Limb (tissue), 2 donors: ENCODE data around the gene SYT15.
"Not testable (repeated sequence)": the region's sequence is repeated elsewhere in the genome, so short reads cannot be mapped to it uniquely, and the experiment has no call there.

Source experiments
- DNase-seq, 2 donors: peaks; one replicate each; pipeline ENCODE4 v3.0.0-alpha.2; 2016; ENCODE audit errors: extremely low spot score in 2 of 2

The SYT15 gene

DNA sequence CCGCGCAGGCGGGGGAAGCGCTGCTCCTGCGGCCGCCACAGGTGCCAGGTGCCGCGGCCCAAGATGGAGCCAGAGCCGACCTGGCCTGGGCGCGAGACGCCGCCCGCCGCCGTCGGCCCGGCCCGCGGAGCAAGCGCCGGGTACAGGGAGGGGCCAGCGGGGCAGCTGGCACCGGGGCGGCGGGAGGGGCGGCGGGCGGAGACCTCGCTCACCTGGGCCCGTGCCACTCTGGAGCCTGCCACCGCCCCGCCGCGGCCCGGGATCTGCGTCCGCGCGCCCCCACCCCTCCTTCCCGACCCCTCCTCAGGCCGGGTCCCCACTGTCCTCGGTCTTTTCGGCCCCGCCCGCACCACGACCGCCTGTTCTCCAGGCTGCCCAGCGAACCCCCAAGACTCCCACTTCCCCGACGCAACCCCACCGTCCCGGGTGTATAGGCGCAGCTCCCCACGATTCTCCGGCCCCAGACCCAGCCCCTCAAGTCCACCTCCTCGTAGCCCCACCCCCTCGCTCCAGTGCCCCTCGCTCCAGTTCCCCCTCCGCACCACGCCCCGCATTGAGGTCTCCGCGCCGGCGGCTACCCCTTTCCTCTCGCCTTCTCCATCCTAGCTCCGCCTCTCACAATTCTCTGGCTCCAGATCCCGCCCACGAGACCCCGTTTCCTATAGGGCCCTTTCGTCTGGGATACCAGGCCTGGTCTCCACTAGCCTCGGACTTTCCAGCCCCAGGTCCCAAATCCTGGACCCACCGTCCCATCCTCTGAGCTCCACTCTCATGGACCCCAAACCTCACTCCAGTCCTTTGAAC is 22.2 kb upstream of the SYT15 start, which contains the start of gene GPRIN2:
Gene GPRIN2 (minus strand): TSS at position 144 of the 804 bp plus-strand sequence. CDS start 5,922 bp downstream, outside the sequence.
- peak in 1 of 2 donors; percentile 60 for DNase-seq

DNA sequence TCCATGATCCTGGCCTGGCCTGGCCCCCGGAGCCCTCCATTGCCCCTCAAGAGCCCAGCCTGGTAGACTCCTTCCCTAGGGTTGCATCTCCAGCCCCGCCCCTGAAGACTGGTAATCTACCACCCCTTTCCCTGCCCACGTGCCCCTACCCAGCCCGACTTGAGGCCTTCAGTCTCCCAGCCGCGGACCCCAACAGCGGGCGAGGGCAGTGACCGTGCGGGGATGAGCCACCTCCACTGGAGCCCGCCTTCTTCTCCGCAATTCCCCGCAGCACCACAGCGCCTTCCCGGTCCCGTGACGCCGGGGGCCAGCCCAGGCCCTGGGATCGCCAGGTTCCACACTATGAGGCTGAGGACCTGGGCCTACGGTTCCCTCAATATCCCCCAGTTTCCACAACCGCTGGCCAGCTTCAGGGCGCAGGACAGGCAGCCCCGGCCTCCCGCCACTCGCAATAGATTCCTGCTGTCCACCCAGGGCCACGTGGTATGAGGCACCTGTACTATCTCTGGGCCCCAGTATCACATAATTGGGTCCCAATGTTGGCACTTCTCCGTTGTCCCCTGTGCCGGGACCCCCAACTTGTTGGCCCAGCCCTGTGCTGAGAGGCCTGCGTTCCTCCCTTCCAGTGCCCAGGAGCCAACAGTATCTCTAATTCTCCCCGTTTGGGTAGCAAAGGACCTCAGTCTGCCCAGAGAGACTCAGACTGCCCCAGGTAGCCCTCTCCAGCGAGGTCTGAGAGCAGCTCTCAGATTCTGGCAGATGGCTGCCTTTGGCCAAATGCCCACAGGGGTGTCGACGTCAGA is 21.4 kb upstream of the SYT15 start:
- DNase-seq: peak in 1 of 2 donors; percentile 42

DNA sequence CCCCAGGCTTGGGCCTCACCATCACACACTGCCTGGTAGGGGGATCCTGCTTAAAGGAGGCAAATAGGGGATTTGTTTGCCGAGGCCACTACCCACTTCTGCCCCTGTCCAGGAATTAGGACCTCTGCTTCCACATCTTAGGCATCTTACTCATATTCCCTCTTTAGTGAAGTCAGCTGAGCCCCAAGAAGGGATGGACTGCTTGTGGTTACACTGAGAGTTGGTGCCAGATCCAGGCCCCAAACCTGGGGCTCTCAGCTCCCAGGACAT is 20.9 kb upstream of the SYT15 start:
- DNase-seq: no peak

DNA sequence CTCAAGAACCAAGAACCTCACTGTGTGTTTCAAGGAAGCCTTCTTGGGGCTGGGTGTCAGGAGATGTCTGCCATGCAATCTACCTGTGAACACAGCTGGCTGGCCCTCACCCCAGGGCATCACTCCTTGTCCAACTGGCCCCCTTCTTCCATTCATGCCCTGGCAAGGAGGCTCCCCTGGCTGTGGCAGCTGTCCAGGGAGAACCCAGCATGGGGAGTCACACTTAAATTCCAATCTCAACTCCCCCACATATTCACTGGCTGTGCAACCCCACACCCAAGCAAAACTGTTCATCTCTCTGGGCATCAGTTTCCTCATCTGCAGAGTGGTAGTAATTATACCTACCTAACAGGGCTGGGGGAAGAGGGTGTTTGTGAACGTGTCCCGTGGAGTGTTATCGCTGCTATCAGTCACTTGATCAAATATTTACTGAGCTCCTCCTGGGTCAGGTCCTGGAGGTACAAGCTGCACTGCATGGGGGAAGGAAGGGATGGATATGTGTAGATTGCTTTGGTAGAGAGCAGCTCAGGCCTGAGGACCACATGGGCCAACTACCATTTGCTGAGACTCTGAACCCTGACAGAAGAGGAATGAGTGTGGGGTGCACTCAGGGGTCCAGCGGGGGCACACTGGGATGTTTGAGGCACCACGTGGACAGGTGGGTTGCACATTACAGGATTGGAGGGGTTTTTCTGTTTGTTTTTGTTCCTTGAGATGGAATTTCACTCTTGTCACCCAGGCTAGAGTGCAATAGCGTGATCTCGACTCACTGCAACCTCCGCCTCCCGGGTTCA is 20.3 kb upstream of the SYT15 start:
- peak in 1 of 2 donors; percentile 28 for DNase-seq

DNA sequence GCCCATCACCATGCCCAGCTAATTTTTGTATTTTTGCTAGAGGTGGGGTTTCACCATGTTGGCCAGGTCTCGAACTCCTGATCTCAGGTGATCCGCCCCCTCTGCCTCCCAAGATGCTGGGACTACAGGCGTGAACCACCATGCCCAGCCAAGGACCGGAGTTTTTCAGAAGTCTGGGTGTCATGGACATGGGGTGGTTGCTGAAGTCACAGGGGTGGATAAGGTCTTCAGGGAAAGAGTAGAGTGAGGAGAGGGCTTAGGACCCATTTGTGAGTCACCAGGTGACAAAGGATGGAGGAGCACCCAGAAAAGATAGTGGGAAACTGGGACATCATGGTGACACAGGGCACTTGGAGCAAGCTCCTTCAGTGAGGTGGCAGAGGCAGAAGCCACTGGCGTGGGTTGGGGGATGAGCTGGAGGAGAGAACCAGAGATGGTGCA is 19.7 kb upstream of the SYT15 start:
- DNase-seq: peak in 1 of 2 donors; percentile 7

DNA sequence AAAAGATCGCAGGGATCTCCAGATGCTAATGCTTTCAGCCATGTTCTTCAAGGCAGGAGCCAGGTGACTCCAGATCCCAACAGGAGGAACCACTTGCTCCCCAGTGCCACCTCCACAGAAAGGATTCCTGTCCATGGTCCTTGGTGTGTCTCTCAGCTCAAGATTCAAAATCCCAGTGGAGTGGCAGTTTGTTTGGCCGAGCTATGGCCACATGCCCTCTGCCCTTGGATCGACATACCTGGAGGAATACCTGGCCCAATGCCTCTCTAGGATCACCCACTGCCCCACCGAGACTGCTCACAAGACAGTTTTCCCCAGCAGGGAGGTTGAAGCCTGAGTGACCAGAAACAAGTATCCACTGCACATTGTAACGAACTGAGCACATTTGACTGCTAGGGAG is 18.5 kb upstream of the SYT15 start:
- DNase-seq: peak in 1 of 2 donors; percentile 22

DNA sequence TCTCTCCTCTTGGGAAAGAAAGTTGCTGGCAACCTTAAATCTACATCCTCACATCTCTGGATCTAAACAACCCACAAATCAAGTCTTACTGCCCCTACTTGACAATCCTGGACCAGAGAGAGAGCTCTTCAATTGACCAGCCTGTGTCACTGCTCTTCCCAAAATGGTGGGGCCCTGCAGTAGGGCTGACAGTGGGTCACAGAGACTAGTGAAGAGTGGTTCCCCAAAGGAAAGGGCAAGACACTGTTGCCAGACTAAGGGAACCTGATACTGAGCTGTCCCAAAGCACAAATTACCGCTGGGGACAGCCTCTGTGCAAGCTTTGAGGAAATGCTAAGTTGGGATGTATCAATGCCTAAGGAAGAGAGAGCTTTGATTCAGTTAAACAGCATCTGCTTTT is 18.0 kb upstream of the SYT15 start:
- DNase-seq: peak in 1 of 2 donors; percentile 17

DNA sequence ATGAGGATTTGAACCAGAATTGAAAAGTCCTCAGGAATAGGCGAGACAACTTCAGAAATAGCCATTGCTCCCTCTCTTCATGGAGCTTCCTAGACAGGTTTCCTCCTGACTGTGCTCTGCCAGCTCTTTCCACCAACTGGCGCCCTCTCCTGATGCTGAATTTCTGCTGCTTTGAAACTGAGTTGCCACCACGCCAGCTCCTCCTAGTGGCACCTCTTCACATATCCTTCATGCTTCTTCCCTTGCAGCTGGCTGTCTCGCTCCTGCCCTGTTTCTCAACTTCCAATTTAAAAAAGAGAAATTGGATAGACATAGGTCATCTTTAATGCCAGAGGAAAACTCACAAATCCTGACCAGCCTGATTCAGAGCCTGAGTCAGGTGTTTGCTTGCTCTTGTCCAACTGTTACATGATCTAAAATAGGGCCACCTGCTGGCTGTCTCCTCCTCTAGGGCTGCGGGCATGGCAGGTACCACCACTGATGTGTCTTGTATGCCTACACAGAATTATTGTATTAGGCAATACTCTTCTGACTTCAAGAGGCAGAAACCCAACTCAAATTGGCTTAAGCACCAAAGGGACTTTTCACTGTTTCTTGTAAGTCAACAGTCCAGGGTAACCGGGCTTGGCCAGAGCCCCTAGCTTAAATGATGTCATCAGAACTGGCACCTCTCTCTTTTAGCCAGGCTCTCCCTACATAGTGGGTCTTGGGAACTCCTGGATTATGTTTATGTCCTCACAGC is 13.2 kb upstream of the SYT15 start:
- not testable (repeated sequence) for DNase-seq

DNA sequence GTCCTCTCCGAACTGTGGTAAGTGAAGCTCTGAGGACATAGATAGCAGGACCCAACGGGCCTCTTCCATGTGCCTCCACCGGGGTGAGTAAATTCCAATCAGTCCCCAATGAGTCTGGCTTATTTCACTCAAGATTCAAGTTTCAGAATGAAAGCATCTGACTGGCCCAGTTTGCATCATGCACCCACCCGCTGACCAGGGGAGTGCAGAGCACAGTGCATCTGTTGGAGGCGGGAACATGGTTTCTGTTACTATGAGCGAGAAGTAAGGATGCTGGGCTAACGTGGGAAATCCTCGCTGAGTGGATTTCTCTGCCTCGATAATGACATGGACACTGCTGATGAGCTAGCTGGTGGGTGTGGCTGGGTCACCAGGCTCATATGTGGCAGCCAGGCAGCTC is 11.8 kb upstream of the SYT15 start:
- not testable (repeated sequence) for DNase-seq

DNA sequence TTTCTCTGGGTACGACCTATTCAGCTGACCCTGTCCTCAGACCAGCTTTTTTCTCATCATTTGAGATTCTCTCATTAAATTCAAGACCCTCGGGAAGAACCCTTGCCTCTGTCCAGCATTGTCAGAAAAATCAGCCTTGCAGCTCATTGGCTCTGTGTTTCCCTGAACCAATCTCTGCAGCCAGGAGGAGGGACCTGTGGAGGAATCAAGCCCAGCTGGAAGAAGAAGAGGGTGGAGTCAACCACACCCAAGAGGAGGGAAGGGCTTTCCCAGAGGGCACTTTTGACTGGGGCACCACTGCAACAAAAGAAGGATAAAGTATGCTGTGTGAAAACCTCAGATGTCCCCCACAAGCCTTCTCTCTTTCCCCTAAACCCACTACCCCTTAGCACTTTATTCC is 8.3 kb upstream of the SYT15 start:
- not testable (repeated sequence) for DNase-seq

DNA sequence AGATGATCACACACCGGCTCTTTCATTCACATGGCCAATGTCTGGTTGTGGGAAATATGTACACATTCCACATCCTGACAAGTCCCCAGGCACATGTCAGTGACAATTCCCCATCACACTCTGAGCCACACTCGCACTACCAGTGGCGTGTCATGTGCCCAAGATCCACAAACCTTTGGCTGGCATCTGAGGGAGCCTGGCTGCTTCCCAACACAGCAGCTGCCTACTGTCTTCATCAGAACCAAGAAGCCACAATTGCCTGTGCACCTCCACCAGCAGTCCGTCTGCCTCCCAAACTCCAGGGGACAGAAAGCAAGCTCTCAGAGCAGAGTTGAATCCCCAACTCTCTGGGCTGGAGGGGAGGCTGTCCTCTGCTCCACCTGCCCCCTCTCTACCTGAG is 6.2 kb upstream of the SYT15 start:
- not testable (repeated sequence) for DNase-seq

DNA sequence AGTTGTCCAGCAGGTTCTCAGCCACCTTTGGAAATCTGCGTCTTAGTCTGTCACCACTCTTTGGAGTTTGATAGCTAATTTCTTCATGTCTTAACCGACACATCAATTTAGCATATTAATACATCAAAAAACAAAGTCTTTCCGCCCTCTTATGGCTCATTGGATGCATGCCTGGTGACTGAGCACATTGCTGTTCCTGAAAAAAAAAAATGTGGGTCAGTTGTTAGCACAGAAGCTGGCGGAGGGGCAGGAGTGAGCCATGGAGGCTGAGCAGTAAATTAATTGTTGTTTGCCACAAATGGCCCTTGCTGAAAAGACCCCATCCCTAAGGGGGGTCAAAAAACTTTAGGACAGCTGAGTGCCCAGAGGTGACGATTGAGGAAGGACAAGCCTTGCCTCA is 5.6 kb upstream of the SYT15 start:
- not testable (repeated sequence) for DNase-seq

DNA sequence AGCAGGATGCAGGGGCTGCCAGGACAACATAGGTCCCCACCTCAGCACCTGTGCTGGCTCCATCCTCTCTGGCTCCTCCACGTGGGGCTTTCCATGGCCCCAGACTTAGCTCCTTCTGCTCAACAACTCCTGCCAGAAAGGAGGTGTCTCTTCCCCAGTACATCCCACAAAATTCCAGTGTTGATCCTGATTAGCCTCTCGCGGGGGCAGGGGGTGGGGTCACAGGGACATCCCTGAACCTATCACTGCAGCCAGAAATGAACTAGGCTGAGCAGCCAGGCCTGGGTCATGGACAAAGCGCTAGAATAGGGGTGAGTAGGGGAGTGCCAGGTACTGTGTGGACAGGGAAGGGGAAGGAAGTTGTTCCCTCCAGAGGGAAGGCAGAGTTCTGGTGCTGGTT is 5.0 kb upstream of the SYT15 start:
- not testable (repeated sequence) for DNase-seq

DNA sequence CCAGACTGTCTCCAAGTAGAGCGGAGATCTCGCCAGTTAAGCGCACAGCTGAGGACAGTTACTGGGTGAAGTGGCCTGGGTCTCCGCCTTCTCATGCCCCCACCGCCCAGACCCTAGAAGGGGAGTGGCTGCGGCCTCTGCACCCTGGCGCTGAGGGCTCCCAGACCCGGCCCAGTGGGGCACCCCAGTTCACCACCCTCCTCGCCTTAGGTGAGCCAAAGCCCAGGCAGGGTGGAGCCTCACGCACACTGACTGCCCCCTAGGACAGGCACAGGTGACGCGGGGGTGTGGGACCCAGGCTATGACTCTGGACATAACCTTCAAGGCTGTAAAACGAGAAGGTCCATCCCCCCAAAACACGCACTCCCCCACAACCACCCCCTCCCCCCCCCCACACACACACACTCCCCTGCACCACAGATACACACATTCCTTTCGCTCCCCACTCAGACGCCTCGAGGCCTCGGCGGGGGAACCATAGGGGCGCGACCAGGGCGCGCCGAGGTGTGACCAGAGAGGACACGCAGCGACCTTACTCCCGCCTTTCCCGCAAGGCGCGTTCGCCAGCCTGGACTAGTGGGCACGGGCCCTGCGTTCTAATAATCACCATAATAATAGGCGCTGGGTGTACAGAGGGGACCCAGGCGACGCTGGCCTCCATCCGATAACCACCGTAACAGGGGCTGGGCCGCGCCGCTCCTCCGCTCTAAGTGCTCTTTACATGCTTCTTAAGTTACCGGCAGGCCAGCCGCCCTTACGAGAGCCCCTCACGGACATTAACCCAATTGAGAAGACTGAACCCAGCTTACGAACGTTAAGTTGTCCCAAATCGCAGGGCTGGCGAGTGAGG is 1.1 kb upstream of the SYT15 start:
- DNase-seq: peak in 1 of 2 donors; percentile 21

DNA sequence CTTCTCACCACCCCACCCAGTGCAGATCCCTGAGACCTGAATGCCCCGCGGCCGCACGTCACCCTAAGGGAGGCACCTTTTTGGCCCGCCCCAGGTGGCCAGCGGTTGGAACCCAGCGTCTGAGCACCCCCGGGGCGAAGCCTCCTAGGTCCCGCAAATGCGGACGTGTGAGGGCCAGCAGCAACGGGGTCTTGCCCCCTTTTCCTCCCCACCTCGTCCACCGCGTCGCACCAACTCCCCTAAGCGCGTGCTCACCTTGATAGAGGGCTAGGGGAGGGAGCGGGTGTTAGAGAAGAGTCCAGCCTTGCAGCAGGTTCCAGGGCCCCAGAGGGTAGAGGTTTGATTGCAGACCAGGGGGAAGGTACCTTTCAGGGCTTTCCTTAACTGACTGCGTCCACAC is 450 bp downstream of the SYT15 start:
- not testable (repeated sequence) for DNase-seq

DNA sequence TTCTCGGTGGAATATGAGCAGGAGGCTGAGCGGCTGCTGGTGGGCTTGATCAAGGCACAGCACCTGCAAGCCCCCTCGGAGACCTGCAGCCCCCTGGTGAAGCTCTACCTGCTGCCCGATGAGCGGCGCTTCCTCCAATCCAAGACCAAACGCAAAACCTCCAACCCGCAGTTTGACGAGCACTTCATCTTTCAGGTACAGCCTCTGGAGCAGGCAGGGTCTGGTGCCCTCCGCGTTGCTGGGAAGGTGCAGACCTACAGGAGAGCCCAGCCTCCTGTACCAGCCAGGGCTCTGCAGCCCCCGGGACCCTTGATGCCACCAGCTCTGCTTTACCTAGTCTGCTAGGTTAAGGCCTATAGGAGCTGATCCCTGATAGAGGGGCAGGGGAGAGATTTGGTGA is 3.1 kb downstream of the SYT15 start:
- not testable (repeated sequence) for DNase-seq

DNA sequence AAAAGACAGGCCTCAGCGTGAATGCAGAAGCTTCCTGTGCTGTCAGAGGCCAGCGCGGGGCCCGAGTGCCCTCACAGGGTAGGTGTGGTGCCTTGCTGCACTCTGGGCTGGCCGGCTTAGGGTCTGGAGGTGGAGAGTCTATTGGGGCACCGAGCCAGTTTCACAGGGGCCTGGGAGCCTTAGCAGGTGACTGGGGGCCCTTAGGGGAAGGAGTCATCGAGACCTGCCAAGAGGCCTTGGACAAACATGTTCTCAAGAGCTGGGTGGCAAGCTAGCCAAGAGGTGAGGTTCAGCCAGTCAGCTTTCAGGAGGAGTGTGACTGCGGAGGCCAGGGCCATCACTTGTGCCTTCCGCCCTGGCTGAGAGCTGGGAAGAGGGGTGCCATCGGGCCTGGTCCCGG is 3.6 kb downstream of the SYT15 start:
- DNase-seq: not testable (repeated sequence)

DNA sequence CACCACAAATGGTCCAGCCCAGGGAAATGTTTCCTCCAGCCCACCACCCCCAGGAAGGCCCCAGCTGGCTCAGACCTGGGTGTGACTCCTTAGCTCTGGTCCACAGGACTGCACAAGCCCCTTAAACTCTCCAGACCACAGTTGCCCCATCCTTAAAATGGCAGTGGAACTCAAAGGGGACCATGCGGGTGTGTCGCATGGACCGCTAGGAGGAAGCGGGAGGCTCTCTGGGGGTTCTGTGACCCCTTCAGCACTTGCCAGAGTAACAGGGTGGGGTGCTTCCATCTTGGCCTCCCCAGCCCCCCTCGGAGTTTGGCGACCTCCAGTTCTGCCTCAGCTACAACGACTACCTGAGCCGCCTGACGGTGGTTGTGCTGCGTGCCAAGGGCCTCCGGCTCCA is 5.3 kb downstream of the SYT15 start:
- DNase-seq: peak in 1 of 2 donors; percentile 2

DNA sequence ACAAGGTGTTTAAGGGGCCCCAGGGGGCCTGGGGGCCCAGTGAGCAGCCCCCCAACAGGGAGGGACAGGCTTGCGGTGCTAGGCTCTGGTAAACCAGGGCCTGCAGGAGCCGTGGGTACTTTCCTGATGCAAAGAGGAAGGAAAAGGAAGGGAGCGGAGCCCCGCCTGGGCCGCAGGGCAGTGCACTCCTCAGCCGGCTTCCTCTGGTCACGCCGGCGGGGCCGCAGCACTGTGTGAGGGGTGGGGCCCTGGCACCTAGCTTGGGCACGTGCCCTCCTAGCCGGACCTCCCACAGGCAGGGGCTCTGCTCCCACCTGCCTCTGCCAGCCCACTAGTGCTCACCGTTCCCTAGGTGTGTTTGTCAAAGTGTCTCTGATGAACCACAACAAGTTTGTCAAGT is 6.3 kb downstream of the SYT15 start:
- not testable (repeated sequence) for DNase-seq

DNA sequence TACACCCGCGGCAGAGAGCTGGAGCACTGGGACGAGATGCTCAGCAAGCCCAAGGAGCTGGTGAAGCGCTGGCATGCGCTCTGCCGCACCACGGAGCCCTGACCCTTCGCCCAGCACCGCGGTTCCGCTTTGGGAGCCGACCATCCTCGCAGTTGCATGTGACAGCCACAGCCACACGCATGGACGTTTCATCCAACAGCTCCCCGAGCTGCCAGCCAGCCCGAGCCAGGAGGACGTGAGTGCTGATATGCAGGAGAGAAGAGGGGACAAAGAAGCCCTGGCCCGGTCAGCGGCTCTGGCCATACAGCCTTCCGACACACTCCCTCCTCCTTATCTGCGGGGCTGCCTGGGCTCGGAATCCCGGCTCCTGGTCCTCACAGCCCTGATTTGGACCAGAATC is 8.6 kb downstream of the SYT15 start:
- DNase-seq: not testable (repeated sequence)
